ENCODE results near the gene PTPRM. TPM values are rescaled to one million over a fixed set of nuclear protein-coding genes. Genes with fewer than 3 reads are reported as not detected.

PTPRM gene
- total RNA-seq, 2 donors from 2014 or later: 53.4 to 64.7 TPM

DNA sequence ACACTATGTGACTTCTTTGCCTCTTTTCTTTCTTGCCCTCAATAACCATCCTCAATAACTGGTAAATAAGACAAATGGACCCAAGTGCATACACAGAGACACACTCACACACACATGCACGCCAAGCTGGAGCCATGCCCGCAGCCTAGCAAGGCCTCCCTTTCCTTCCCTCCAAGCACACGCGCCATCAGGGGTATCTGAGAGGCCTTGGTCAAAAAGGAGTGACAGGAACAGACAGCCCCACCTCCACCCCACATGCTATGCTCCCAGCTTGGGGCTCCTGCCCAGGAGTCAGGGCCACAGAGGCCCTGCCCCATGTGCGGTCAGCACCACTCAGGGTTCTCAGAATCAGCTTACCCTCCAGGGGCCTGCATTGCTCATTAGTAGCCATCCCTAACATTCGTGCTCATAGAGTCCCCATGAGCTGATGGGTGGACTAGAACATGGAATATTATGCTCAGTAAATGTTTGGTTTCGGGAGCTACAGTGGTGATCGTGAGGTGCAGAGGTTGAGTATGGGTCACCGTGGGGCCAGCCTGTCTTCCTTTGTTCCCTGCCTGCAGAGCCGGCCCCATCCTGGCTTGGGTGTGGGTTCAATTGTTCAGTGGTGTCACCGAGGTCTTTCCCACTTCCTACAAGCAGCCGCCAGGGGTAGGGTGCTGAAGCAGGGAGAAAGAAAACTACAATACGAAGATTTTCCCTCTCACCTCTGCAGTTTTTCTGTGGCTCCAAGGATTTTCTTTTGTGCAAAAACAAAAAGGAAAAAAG lies 884.0 kb downstream of the PTPRM start:
- no peak for DNase-seq (ENCODE audit: low spot score)
- intact Hi-C loops (cut with DNase I): no loop called here

DNA sequence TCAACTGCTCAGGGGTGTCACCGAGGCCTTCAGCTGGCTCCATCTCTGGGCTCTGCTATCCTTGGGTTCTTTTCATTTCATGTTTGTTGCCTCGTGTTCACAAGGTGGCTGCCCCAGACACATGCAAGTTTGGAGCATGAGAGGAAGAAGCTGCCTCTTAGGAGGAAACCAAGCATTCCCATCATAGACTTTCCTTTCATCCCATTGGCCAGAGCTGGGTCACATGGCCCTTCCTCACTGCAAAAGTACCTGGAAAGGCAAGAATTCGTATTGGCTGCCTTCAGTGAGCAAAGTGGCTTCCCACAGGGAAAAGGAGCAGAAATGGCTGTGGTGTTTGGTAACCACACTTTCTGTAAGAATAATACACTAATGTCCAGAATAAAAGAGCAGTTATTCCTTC lies 886.4 kb downstream of the PTPRM start:
- intact Hi-C loops (cut with DNase I): no loop called here
- no peak for DNase-seq (ENCODE audit: low spot score)

DNA sequence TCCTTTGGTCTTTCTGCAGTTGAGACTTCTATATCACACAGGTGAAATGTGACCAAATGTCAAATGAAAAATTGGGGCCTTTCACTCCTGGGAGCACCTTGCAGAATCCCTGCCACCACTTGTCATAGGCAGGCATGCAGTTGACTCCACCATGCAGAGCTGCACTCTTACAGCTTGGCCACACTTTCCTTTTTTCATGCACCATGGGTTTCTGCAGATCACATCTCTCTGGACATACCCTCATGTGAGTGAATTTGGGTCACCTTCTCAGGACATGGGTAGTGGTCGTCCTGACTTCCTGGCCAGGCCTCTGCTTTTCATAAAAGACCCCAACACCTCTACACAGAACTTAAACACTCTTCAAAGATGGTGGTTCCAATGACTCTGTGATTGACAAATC lies 887.0 kb downstream of the PTPRM start:
- DNase-seq (ENCODE audit: low spot score): no peak
- intact Hi-C loops (cut with DNase I): no loop called here

DNA sequence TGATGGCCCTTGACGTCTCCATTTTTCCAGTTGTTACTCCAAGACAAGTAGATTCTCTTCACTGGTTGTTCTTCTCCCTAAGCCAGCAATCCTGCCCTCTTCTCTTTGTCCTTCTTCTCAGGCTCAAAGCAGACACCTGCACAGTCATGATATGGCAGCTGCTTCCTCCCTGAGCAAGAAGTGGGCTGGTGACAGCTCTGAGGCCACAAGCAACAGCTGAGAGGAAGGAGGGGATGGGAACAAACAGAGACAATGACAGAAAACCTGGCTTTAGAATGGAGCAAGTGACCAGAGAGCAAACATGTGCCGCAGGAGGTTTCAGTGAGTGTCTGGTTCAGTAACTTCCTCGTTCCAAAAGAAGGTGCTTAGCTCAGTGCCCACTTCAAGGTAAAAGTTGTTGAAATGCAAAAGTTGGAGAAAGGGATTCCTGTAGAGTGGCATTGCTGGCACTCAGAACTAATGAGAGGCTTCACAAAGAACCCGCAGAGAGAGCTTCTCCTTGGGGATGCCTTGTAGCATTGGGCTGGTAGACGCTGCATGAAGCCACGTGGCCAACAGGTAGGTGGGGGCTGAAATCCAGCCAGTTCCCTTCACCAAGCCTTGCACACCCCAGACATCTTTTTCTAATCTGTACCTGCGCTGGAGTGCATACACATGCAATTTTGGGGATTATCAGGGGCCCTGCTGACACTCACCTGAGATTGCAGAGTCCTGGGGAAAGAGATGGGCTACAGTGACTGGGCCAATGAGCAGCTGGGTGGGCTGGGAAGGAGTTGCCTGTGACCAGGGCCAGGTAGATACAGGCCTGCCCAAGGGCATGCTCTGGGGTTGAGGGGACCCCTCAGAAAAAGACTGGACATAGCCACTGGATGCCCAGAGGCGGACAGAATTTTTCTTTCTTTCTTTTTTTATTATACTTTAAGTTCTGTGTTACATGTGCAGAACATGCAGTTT lies 888.8 kb downstream of the PTPRM start:
- DNase-seq (ENCODE audit: low spot score): no peak
- intact Hi-C loops (cut with DNase I): no loop called here
